ENCODE results near the gene PIH1D1. TPM values are rescaled to one million over a fixed set of nuclear protein-coding genes. Genes with fewer than 3 reads are reported as not detected.
A peak's percentile ranks its signal among the peaks of the same experiment; 100 is the strongest.
"Not testable (repeated sequence)": the region's sequence is repeated elsewhere in the genome, so short reads cannot be mapped to it uniquely, and the experiment has no call there.

PIH1D1 gene
- total RNA-seq, 4 donors from 2014 or later: 96.2 to 229 (median 115) TPM

- peaks cover 0 to 14% (median 3%) of the 10 kb centered on the region in 4 donors for H3K4me1 ChIP-seq
- DNase-seq: no peak
- TF ChIP-seq POLR2A (IDR thresholded peaks at IDR 0.05): no peak
- no peak for TF ChIP-seq CTCF (IDR thresholded peaks at IDR 0.05)
- peaks cover 0 to 21% (median 0%) of the 10 kb centered on the region in 3 donors for H3K36me3 ChIP-seq
- no peak overlapping the region for H3K4me3 ChIP-seq
- H3K9me3 ChIP-seq: no peaks in the 10 kb centered on the region
- no peaks in the 10 kb centered on the region for H3K27me3 ChIP-seq
- no peak overlapping the region for H3K27ac ChIP-seq
These were observed 3.9 kb downstream of the PIH1D1 start for GRCh38 chr19:49447485-49448431.

GRCh38 chr19:49445997-49446396, 5.6 kb downstream of the PIH1D1 start:
- Histone ChIP-seq H3K36me3 (peaks cover 0 to 21% (median 0%) of the 10 kb centered on the region in 3 donors), H3K4me3 (no peak overlapping the region), H3K9me3 (no peaks in the 10 kb centered on the region), H3K27me3 (peaks cover 0 to 15% of the 10 kb centered on the region in 2 donors), H3K4me1 (peaks cover 0 to 21% (median 3%) of the 10 kb centered on the region in 4 donors), H3K27ac (no peak overlapping the region)
- TF ChIP-seq POLR2A (IDR thresholded peaks at IDR 0.05) (no peak), CTCF (IDR thresholded peaks at IDR 0.05) (no peak)
- DNase-seq: no peak

- not testable (repeated sequence) for H3K4me3 ChIP-seq, H3K27ac ChIP-seq, H3K9me3 ChIP-seq, DNase-seq
- H3K36me3 ChIP-seq: peaks cover 0 to 19% (median 0%) of the 10 kb centered on the region in 3 donors
- peaks cover 0 to 26% of the 10 kb centered on the region in 2 donors for H3K27me3 ChIP-seq
- peaks cover 0 to 16% (median 0%) of the 10 kb centered on the region in 4 donors for H3K4me1 ChIP-seq
These were observed 7.4 kb downstream of the PIH1D1 start for GRCh38 chr19:49444100-49444700.

- DNase-seq: peak; percentile 94 to 97 (median 96)
- H3K9me3 ChIP-seq: no peaks in the 10 kb centered on the region
- peaks cover 0 to 16% (median 0%) of the 10 kb centered on the region in 4 donors for H3K4me1 ChIP-seq
- H3K36me3 ChIP-seq: peaks cover 0 to 13% (median 0%) of the 10 kb centered on the region in 3 donors
- peak overlapping the region; percentile 55 to 75 (median 67) for H3K4me3 ChIP-seq
- no peak for TF ChIP-seq POLR2A (IDR thresholded peaks at IDR 0.05)
- peak; percentile 75 to 93 (median 84) for TF ChIP-seq CTCF (IDR thresholded peaks at IDR 0.05)
- peak overlapping the region; percentile 78 to 85 (median 82) for H3K27ac ChIP-seq
- peaks cover 0 to 30% of the 10 kb centered on the region in 2 donors for H3K27me3 ChIP-seq
These were observed 8.1 kb downstream of the PIH1D1 start for GRCh38 chr19:49443366-49444099.

GRCh38 chr19:49442771-49443365, 8.7 kb downstream of the PIH1D1 start:
- H3K27me3 ChIP-seq: peaks cover 0 to 30% of the 10 kb centered on the region in 2 donors
- peaks cover 0 to 14% (median 0%) of the 10 kb centered on the region in 4 donors for H3K4me1 ChIP-seq
- DNase-seq: peak; percentile 80 to 98 (median 96)
- H3K9me3 ChIP-seq: no peaks in the 10 kb centered on the region
- peak overlapping the region; percentile 55 to 75 (median 67) for H3K4me3 ChIP-seq
- TF ChIP-seq POLR2A (IDR thresholded peaks at IDR 0.05) (peak; percentile 32 to 67), CTCF (IDR thresholded peaks at IDR 0.05) (no peak)
- H3K27ac ChIP-seq: peak overlapping the region; percentile 78 to 85 (median 82)
- H3K36me3 ChIP-seq: peaks cover 0 to 11% (median 0%) of the 10 kb centered on the region in 3 donors
